ENCODE results near the gene TOMM40.
"Not testable (repeated sequence)": the region's sequence is repeated elsewhere in the genome, so short reads cannot be mapped to it uniquely, and the experiment has no call there.

TOMM40 gene

DNA sequence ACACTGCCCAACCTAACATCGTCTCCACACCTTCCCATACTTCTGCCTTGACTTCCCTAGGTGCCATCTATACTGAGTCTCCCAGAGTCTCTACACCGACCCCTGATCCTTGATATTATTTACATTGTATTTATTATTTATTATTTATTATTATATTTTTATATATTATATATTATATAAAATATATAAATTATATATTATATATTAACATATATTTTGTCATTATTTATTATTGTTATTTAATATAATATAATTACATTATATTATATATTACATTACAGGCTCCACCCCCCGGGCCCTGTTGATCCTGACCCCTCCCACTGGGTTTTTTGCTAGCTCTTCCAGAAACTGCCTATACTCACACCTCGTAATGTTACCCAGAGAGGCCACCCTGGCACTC lies 18.4 kb upstream of the TOMM40 start:
- no peak for DNase-seq

DNA sequence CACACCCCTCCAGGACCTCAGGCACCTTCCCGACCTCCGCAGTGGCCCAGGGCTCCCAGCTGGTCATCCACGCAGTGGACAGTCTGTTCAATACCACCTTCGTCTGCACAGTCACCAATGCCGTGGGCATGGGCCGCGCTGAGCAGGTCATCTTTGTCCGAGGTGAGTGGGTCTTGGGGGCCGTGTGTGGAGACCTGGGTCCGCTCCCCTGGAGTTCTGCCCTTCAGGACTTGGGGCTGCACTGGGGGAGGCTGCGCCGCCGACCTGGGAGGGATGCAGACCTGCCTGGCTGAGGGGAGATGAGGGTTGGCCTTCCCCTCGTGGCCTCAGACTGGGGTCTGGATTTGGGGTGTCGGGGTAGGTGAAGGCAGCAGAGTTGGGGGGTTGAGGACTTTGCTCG lies 16.7 kb upstream of the TOMM40 start:
- no peak for DNase-seq

DNA sequence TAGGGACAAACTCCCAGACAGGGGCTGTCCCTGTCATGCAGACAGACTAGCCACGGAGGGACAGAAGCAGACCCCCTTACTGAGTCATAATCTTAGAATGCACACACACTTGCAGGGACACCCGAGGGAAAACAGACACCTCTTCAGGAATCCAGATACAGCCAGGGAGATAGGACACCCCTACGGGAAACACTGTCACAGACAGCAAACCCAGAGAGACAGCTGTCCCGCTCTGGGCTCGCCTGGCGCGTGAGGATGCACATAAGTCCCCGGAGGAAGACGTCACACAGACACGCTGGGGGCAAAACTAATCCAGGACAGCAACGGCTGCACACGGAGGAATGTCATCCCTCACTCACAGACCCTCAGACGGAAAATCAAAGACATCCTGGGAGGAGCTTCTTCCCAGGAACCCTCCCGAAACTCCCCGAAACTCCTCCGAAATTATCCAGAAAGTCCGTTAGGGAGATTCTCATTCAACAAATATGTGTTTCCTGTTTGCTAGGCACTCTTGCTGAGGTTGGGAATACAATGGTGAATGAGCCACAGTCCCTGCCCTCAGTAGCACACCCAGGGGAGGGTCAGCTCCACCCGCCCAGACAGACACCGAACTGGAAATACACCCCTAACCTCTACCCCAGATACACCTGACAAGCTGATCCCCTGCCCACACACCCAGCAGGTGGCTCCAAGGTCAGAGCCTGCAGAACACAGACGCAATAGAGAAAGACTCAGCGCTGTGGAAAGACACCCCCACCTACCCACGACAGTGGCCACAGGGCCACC lies 15.2 kb upstream of the TOMM40 start:
- no peak for DNase-seq

DNA sequence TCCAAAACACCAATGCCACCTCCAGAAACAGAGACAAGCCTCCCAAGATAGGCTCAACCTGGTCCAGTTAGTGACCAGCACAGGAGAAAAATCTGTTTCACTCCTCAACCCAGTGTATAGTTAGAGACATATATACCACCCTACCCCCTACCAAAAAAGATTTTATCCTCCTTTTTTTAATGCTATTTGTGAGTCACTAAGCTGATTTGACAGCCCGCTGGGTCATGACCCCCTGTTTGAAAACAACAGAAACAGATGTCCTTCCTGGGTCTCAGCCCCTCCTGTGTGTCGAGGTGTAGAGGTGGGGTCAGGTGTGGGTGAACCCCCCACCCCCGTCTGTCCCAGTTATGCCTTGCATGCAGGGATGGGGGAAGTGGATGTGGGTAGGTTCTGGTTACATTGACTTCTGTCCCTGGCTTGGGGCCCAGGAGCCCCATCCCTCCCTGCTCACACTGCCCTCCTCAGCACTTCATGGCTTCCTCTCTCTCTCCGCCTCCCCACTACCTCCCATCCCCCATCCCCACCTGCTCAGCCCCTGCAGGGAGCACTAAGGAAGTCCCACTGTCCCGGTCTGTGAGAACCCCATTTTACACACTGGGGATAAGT lies 14.0 kb upstream of the TOMM40 start:
- DNase-seq, result no peak

DNA sequence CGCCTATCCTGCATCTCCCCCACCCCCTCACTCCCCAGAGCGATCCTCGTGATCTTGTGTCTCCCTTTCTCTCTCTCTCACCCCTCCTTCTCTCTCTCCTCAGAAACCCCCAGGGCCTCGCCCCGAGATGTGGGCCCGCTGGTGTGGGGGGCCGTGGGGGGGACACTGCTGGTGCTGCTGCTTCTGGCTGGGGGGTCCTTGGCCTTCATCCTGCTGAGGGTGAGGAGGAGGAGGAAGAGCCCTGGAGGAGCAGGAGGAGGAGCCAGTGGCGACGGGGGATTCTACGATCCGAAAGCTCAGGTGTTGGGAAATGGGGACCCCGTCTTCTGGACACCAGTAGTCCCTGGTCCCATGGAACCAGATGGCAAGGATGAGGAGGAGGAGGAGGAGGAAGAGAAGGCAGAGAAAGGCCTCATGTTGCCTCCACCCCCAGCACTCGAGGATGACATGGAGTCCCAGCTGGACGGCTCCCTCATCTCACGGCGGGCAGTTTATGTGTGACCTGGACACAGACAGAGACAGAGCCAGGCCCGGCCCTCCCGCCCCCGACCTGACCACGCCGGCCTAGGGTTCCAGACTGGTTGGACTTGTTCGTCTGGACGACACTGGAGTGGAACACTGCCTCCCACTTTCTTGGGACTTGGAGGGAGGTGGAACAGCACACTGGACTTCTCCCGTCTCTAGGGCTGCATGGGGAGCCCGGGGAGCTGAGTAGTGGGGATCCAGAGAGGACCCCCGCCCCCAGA lies 12.8 kb upstream of the TOMM40 start:
- no peak for DNase-seq

DNA sequence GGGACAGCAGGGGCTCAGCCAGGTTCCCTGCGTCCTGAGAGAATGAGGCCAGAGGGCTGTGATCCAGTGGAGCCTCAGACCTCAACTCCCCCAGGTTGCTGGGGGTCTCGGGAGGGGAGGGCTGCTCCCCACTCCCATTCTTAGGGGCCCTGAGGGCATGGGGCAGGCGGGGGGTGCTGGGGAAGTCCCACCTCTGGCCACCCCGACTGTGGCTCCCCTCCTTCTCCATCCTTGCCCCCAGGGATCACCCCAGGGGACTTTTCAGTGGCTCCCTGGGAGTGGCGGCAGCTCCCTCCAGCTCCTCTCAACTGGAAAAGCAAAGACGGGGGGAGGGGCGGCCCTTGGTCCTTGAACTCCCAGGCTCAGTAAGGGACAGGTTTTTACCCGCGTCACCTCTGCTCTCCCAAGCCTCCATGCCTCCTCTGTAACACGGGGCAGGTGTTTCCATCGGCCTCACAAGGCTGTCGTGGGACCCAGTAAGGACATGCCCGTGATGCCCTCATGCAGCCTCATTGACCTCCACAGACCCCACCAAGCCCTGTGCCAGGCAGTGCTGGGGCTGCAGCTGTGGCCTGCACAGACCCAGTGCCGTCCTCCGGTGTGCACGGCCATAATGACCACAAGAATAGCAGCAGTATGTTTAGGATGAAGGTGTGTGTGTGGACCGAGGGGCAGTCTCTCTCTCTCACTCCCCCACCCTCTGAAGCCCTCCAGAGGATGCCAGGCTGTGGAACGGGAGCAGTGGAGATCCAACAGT lies 11.6 kb upstream of the TOMM40 start:
- DNase-seq, result no peak

DNA sequence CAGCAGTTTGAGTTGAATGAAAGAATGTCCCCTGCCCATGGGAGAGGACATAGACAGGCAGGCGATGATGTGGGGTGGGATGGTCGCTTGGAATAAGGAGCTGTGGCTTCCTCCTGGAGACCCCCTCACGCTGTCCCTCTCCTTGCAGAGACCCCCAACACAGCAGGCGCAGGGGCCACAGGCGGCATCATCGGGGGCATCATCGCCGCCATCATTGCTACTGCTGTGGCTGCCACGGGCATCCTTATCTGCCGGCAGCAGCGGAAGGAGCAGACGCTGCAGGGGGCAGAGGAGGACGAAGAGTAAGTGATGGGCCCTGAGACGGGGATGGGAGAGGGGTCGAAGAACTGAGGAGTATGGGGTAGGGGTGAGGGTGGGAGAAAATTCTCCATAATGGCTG lies 9.0 kb upstream of the TOMM40 start:
- DNase-seq, result no peak

DNA sequence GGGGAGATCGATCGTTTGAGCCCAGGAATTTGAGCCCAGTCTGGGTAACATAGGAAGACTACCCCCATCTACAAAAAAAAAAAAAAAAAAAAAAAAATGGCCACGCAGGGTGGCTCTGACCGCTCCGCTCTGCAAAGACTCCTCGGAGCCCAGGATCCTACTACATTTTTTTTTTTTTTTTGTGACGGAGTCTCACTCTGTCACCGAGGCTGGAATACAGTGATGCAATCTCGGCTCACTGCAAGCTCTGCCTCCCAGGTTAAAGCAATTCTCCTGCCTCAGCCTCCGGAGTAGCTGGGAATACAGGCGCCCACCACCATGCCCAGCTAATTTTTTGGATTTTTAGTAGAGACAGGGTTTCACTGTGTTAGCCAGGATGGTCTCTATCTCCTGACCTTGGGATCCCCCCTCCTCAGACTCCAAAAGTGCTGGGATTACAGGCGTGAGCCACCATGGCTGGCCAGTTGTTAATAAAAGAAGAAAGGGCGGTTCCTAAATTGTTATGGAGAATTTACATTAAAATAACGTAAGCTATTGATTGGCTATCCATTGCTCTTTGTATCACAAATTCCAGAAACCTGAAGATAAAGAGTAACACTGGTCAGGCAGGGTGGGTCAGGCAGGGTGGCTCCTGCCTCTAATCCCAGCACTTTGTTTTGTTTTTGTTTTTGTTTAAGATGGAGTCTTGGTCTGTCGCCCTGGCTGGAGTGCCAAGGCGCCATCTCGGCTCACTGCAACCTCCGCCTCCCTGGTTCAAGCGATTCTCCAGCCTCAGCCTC lies 8.2 kb upstream of the TOMM40 start:
- not testable (repeated sequence) for DNase-seq

DNA sequence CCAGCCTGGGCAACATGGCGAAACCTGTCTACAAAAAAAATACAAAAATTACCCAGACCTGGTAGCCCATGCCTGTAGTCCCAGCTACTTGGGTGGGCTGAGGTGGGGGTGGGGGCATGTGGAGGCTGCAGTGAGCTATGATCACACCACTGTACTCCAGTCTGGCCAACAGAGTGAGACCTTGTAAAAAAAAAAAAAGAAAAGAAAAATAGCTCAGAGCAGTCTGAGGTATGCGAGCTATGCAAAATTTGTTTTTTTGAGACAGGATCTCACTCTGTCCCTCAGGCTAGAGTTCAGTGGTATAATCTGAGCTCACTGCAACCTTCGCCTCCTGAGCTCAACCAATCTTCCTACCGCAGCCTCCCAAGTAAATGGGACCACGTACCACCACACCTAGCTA lies 7.1 kb upstream of the TOMM40 start:
- DNase-seq, result no peak

DNA sequence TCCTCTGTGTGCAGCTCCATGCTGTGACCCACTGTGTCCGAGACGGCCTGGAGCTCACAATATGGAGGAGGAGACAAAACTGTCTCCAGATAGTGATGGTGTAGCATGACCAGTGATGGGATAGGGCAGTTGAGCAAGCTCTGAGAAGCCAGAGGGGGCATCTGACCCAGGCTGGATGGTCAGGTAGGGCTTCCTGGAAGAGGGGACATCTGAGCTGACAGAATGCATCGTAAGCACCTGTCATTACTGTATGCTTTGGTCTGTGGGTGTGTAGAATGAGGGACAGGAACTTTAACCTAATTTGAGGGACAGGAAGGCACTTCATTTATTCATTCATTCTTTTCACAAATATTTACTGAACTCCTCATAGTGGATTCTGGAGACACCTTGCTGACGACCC lies 6.5 kb upstream of the TOMM40 start:
- no peak for DNase-seq

DNA sequence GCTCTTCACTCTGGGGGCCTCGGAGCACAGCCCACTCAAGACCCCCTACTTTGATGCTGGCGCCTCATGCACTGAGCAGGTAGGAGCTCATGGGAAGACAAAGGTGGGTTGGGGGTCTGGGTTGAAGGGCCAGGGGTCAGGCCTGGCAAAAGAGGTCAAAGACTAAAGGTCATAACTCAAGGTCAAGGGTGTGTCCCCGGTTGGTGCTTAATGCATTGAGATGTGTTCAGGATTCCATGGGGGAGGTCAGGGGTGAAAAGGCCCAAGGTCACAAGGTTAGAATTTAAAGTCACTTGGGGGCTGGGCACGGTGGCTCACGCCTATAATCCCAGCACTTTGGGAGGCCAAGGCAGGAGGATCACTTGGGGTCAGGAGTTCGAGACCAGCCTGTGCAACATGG lies 4.9 kb upstream of the TOMM40 start:
- DNase-seq, result no peak

DNA sequence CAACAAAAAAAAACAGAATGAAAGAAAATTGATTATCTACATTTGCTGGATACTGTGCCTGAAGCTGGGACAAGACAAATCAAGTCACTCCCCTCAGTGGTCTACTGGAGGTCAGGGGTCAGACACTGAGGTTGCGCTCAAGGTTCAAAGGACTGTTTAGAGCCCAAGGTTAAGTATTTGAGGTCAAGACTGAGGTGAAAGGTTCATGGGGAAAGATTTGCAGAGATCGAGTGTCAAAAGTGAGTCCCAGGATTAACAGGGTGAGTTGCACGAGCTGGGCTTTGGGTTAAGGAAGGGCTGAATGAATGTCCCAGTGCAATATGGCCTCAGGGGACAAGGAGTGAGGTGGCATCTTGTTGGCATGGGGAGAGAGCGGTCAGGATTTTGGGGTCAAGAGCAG lies 3.4 kb upstream of the TOMM40 start:
- DNase-seq, result no peak

DNA sequence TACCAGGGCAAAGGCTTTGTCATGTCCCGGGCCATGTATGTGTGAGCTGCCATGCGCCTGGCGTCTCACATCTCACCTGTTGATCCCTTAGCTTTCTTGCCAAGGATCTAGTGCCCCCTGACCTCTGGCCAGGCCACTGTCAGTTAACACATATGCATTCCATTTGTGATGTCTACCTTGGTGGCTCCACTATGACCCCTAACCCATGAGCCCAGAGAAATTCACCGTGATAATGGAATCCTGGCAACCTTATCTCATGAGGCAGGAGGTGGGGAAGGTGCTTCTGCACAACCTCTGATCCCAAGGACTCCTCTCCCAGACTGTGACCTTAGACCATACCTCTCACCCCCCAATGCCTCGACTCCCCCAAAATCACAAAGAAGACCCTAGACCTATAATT lies 2.7 kb upstream of the TOMM40 start:
- DNase-seq, result not testable (repeated sequence)

DNA sequence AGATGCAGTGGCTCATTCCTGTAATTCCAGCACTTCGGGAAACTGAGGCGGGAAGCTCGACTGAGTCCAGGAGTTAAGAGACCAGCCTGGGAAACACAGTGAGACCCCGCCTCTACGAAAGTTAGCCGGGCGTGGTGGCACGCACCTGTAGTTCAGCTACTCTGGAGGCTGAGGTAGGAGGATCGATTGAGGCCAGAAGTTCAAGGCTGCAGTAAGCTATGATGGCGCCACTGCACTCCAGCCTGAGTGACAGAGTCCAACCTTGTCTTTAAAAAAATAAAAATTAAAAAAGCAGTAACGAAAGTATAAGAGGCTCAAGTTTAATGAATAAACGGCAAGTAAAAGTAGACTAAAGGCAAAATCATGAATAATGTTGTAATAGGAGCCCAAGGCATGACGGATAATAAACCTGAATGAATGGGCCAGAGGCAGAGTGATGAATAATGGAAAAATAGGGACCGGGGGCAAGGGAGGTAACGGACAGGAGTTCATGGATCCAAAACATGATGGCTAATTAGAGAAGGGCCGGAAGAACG lies 1.2 kb upstream of the TOMM40 start:
- no peak for DNase-seq

DNA sequence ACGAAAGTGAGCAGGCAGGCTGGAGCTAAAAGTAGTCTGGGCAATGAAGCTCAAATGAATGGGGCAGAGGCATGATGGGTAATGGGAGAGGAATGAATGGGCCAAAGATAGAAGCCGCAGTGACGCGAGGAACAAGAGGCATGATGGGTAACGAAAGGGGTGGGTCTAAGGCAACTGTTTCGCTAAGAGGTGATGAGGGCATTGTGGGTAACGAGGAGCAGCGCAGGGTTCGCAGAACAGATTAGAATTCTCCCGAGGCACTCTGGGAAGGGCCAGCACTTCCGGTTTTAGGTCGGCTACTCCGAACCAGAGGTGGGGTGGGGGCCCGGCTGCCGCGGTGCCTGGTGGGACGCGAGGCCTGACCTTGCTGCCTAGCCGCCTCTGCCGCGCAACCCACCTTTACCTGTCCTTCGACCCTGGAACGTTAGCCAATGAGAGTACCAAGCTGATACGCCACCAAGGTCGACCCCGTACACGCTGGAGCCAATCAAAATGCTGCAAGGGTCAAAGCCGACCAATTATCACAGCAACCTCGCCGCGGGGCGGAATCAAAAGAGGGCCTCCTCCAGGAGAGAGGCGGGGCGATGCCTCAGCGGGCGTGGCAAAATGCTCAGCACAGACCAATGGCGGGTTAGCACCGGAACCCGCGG lies 563 bp upstream of the TOMM40 start:
- no peak for DNase-seq

DNA sequence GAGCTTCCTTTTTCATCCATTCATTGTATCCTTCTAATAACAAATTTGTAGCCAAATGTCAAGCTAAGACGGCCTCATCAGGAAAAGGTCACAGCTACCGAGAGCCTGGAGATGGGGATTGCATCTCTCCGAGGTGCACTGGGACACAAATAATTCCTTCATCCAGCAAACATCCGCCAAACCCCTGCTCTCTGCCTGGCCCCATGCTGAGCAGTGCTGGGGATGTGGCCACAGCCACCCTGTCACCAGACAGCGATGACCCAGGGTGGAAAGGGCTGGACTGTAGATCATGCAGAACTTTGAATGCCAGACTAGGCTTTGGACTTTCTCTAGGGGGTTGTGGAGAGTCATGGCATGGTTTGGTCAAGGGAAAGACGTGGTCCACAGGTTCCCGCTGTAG lies 1.9 kb downstream of the TOMM40 start:
- no peak for DNase-seq

DNA sequence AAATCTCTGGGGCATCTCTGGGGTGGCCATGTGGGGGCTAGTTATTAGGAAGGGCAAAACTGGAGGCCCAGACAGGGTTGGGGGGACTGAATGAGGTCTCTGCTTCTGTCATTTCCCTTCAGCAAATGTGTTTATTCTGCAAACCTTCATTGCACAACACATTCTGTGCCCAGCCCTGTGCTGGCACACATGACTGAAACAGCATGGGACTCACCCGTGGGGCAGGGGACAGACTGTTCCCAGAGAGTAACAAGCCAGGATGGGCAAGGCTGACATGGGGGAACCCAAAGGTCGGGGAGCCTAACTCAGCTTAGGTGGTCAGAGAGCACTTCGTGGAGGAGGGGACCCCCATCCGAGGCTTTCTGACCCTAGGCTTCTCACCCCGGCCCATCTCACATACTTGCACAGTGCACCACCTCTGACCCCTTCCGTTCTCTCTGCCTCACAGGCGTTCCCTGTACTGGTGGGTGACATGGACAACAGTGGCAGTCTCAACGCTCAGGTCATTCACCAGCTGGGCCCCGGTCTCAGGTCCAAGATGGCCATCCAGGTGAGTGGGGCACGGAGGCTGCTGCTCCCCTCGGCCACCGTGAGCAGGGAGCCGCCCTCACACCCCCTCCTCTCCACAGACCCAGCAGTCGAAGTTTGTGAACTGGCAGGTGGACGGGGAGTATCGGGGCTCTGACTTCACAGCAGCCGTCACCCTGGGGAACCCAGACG lies 2.4 kb downstream of the TOMM40 start:
- DNase-seq, result no peak

DNA sequence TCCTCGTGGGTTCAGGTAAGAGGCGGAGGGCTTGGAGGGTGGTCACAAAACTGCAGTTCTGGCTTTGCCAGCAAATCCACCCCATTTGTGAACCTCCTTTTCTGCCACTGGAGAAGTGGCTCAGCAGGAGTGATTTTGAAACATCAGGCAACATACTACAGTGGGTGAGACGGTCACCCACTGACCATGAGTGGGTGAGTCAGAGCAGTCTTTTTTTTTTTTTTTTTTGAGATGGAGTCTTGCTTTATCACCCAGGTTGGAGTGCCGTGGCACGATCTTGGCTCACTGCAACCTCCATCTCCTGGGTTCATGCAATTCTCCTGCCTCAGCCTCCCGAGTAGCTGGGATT lies 3.0 kb downstream of the TOMM40 start:
- no peak for DNase-seq

DNA sequence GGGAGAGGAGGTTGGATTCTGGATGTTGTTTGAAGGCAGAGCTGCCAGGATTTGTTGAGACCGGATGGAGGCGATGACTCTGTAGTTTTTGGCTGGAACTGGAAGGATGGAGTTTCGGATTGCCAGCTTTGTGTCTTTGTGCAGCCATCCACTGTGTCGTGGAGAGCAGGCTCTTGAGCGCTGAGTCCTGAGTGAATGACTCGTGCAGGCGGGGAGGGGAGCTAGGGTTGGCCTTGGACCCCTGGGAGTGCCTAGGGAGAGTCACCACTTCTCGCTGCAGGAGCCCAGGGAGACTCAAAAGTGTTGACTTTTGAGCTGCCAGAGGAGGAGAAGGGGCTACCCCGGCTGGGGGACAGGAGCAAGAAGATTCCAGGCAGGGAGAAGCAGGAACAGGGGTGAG lies 3.9 kb downstream of the TOMM40 start:
- no peak for DNase-seq

DNA sequence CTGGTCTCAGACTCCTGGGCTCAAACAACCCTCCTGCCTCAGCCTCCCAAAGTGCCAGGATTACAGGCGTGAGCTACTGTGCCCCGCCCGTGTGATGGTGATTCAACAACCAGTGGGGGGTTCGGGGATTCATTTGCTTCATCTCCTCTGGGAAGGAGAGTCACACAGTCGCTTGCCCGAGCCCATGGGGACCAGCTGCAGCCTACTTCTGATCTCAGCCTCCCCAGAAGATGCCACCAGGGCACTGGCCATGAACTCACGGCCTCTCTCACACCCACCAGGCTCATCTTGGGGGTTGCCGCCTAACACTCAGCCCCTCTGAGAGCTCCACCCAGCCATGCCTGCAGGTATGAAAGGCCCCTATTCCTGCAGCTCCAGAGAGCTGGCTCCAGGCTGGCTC lies 6.8 kb downstream of the TOMM40 start:
- DNase-seq, result no peak
